ENCODE results near the gene KCNIP4. TPM values are rescaled to one million over a fixed set of nuclear protein-coding genes. Genes with fewer than 3 reads are reported as not detected.

Gene KCNIP4
- total RNA-seq, 1 donor from 2014 or later: 0.17 TPM

- no peak for TF ChIP-seq CTCF (conservative IDR thresholded peaks at IDR 0.05; ENCODE audit: low read depth, low read length)
- DNase-seq (ENCODE audit: low read depth): no peak
- no peak overlapping the region for H3K4me3 ChIP-seq (ENCODE audit: low read depth, low read length)
Observed at GRCh38 chr4:21742326-21742725, 206.2 kb downstream of the KCNIP4 start.

DNA sequence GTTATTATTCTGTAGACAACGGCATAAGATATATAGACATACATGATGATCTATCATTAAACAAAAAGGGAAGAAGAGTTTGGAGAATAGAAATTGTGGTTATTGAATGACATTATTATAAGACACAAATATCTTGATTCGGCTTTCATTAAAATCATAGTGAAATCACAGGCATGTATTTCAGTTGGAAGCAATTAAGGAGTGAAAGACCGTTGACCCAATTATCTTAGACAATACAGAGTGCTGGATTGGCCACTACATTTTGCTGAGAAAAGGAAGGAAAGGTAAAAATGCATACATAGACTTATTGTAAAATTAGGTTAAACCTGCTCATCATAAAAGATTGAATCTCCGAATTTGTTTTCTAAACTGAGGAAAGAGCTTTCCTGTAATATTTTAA lies 209.8 kb downstream of the KCNIP4 start:
- no peak overlapping the region for H3K4me3 ChIP-seq (ENCODE audit: low read depth, low read length)
- no peak for TF ChIP-seq CTCF (conservative IDR thresholded peaks at IDR 0.05; ENCODE audit: low read depth, low read length)
- DNase-seq (ENCODE audit: low read depth): no peak

- no peak for DNase-seq (ENCODE audit: low read depth)
- TF ChIP-seq CTCF (conservative IDR thresholded peaks at IDR 0.05; ENCODE audit: low read depth, low read length): no peak
Observed at GRCh38 chr4:21735866-21736265, 212.7 kb downstream of the KCNIP4 start.

DNA sequence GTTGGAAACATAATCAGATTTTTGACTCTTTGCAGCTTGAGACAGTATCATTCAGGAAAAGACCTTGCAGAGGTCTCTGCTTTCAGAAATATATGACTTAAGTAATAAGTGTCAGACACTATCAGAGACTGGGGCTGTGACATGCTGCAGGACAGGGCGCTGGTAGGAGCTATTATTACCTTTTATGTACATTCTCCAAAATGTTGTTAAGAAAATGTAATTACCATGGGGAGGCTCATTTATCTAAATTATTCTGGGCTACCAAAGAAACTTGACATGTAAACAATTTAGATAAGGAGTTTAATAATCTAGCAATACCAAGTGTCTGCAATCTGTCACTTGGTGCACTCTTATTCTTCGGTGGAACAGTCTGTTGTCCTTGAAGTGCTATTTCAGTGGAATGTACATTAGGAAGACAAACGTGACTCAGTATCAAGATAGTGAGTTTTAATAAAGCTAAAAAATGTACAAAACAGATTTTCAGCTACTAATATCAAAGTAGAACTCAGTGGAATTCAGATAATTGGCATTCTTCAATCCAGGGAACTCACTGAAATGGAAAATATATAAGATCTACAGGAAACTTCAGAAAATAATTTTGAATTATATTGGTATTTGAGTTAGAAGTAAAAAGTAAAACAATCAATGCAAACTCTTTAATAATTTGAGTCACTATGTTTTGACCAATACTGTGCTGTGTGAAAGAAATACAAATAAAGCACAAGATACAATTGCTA lies 214.5 kb downstream of the KCNIP4 start:
- TF ChIP-seq CTCF (conservative IDR thresholded peaks at IDR 0.05; ENCODE audit: low read depth, low read length): no peak
- no peak for DNase-seq (ENCODE audit: low read depth)
- no peak overlapping the region for H3K4me3 ChIP-seq (ENCODE audit: low read depth, low read length)

More at GRCh38 chr4:21735866-21736265, 212.7 kb downstream of the KCNIP4 start:
- H3K4me3 ChIP-seq (ENCODE audit: low read depth, low read length): no peak overlapping the region

DNA sequence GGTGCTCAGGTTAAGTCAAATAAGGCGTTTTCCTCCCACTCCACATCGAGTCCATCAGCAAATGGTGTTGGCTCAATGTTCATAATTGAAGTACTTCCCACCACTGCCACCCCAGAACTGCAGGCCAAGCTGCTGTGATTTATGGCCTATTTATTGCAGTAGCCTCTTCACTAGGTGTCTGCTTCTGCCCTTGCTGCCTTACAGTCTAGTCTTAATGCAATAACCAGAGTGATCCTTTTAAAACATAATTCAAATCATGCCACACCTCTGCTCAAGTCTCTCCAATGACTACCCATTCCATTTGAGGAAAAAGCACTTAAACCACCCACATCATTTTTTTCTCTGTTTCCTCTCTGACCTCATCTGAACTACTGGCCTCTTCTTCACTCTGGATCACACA lies 220.3 kb downstream of the KCNIP4 start:
- no peak for TF ChIP-seq CTCF (conservative IDR thresholded peaks at IDR 0.05; ENCODE audit: low read depth, low read length)
- no peak for DNase-seq (ENCODE audit: low read depth)
- no peak overlapping the region for H3K4me3 ChIP-seq (ENCODE audit: low read depth, low read length)

- no peak for TF ChIP-seq CTCF (conservative IDR thresholded peaks at IDR 0.05; ENCODE audit: low read depth, low read length)
- no peak for DNase-seq (ENCODE audit: low read depth)
- no peak overlapping the region for H3K4me3 ChIP-seq (ENCODE audit: low read depth, low read length)
Observed at GRCh38 chr4:21726255-21726815, 222.2 kb downstream of the KCNIP4 start.
